GM18861 (cell line): ENCODE results near the gene KRT5.

Experiments used
- ATAC-seq: cut with Tn5 transposase; IDR thresholded peaks from one replicate; pipeline ENCODE4 v1.9.1; 2021; ENCODE audit not compliant: unreplicated experiment

Gene KRT5

DNA sequence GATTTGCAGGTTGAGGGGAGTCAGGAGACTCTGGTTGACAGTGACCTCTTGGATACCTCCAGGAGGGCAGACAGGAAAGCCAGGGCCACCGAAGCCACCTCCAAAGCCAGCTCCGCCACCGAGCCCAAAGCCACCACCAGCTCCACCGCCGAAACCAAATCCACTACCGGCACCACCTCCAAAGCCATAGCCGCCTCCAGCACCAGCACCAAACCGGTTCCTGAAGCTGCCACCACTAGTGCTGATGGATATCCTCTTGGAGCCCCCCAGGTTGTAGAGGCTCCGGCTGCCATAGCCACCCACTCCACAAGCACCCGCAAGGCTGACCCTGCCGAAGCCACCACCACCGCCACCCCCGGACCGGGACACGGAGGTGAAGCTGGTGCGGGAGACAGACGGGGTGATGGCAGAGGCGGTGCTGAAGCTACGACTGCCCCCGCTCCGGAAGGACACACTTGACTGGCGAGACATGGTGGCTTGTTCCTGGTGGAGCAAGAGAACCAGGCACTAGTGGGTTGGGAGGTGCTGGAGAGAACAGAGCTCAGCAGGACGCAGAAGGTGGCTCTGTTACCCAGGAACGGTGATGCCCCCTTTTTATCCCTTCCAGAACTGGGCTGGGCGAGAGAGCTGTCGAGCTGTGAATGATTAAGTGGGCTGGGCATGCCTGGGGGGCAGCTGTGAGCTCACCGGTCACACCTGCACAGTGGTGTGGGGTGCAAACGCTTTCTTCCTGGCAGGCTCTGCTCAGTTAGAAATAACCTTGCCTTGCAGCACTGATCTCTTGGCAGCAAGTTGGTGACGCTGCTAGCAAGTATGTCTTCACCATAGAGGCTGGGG lies at the start of gene KRT5:
Gene KRT5 (minus strand): TSS at position 569 of the 837 bp plus-strand sequence. CDS start 98 bp downstream, at position 471.
- ATAC-seq: no peak

DNA sequence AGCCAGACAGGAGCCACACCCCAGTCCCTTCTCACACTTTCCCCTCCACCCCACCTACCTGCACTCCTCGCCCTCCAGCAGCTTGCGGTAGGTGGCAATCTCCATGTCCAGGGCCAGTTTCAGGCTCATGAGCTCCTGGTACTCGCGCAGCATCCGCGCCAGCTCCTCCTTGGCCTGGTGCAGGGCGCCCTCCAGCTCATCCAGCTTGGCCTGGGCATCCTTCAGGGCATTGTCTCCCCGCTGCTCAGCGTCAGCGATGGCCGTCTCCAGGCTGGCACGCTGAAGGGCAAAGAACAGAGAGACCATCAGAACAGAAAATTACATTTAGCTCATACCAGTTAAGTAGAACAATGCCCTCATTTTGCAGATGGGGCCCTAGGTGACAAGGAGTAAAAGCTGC lies 47.9 kb upstream of the KRT5 start:
- ATAC-seq: no peak

DNA sequence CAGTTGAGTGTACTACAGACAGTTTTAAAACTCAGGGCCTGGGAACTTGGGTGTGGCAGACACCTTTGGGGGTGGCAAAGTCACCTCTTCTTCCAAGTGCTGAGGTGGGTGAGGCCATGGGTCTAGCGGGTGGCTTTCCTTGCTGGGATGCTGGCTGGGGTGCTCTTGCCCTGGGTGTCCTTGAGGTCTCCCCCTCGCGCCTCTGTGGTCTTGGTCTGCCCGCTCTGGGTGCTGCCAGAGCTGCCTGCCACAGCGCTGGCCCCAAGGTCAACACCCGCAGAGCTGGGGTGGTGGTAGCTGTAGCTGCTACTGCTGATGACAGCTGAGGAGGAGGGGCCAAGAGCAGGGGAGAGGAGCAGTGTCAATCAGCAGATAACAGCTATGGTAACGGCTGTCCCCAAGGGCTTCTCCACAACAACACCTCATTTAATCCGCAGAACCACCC lies 46.7 kb upstream of the KRT5 start:
- no peak for ATAC-seq

DNA sequence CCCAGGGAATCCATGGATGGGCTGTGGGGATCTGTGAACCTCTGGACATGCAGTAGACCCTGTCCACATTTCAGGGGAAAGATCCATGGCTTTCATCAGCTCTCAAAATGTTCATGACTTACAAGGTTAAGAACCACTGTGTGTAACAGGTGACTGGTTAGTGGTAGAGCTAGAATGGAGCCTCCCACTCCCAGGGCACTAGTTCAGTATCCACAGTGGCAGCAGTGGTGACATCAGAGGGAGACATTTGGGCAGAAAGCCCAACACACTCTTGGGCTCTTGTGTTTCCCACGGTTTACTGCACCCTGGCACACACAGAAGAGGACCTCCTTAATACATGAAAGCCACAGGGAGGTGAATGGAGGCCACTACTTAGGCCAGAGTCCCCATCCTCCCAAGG lies 44.4 kb upstream of the KRT5 start:
- ATAC-seq: no peak

DNA sequence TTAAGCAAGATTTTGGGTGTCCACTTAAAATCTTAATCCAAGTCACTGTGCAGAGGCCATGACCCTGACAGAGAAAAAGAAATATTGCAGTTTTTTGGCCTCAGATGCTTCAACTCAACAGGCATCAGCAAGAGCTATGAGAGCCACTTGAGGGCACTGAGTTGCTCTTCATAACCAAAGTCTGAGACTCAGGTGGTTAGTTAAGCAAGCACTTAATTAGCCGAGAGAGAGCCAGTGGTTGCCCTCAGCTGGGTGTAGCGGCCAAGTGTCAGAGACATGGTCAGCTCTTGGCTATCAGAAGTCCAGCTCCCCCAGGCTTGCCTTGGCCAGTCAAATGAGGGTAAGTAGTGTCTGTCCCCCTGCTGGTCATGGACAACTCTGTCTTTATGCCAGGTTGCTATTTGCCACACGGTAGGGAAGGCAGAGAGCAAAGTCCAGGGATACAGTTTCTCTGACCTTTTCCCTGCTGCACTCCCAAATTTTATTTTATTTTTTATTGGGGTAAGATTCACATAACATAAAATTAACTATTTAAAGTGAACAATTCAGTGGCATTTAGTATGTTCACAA lies 41.8 kb upstream of the KRT5 start:
- ATAC-seq: no peak

DNA sequence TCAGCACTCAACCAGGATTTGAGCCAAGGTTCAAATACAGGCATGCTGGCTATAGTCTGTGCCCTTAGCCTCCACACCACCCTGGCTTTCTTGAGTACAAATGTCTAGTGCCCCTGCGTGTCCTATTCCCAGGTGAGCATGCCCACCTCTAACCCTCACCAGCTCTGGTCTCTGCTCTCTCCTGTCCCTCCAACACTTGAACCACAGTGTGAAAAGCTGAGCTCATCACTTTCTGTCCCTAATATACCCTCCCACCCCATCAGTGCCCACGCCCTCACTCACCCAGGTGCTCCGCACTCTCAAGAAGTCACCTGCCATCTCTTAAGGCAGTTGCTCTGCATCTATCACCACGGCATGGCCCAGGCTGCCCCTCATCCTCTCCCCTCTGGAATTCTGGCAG lies 39.8 kb upstream of the KRT5 start:
- ATAC-seq: no peak

DNA sequence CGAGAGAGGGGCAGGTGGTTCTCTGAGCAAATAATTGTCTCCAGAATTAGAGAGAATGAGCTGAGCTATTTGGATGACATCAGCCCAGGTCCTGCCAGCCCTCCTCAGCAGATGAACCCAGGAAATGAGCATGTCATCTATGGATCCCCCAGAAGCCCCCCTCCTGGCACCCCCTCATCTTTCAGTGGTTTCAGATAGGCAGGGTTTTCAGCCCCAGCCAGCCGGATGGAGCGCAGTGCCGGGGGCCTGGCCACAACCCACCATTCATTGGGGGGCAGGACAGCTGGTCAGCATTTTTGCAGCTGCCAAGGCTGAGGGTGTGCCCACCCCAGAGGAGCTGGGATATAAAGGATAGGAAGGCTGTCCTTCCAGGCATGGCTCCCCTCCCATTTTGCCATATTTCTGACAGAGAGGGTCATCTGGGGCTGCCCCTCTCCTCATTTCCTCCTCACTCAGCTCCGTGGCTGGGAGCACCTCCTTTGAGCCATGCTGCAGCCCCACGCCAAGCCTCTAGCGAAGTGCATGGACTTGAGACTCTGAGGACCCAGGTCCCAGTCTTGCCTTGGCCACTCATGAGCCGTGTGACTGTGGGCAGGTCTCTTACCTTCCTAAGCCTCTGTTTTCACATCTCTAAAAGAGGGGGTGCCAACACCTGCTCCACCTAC lies 38.7 kb upstream of the KRT5 start:
- no peak for ATAC-seq

DNA sequence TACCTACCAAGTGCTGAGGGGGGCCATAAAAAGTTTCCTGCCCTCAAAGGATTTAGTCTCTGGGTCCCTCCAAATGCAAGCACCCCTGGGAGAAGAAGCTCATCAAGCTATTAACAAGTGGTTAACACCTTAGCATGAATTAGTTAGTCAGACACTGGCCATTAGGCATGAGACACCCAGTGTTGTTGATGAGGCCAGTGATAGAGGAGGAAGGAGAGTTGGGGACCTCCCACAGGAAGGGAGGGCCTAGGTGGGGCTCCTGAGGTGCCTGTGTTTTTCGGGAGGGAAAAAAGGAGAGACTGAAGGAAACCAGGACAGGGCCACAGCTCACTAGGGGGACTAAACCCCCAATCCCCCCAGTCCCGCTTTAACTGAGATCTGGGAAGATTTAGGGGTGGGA lies 37.3 kb upstream of the KRT5 start:
- no peak for ATAC-seq

DNA sequence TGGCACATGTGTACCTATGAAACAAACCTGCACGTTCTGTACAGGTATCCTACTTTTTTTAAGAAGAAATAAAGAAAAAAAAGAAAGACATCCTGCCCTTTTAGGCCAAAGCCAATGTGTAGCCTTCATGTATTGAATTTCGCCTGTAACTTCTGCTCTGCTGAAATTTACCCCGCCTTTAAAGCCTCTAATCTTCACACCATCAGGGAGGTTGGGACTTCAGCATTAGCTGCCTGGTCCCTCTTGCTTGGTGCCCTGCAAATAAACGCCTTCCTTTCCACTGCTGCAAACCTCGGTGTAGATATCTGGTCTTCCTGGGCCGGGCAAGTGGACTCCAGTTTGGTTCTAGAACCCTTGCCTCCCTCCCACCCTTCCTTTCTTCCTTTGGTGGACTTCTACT lies 35.4 kb upstream of the KRT5 start:
- ATAC-seq: no peak

DNA sequence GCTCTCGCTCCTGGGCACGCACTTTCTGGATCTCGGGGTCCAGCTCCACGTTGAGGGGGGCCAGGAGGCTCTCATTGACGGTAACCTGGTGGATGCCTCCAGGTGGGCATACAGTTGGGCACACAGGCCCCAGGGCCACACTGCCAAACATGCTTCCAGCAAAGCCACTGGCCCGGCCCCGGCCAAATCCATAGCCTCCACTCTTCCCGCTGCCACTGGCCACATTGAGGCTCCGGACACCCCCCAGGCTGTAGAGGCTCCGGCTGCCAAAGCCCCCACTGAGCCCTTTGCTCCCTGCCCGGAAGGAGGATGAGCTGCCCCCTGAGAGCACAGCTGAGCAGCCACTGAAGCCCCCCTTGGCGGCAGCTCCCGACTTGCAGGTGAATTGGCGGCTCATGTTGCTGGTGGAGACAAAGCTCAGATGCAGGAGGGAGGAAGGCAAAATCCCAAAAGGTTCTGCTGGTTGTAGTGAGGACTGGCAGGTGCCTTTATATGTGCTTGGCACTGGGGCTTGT lies 32.5 kb upstream of the KRT5 start, which contains the start of gene KRT71:
Gene KRT71 (minus strand): TSS at position 465 of the 515 bp plus-strand sequence. CDS start 68 bp downstream, at position 397.
- ATAC-seq: no peak

DNA sequence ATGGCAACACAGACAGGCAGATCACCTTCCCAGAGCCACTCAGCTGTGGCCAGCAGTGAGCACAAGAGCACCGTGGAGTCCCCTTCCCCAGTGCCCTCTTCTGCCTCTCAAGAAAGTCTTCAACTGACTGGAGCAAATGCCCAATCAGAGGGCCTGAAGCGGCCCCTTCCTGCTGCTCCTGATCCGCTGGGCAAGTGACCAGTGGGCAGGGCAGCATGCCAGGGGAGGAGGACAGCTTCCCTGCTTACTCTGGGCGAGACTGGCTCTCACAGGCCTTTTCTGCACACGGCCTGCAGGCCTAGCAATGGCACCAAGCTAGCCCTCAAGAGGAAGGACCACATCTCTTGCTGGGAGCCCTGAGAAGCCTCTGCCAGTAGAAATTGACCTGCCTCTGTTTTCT lies 31.9 kb upstream of the KRT5 start:
- no peak for ATAC-seq

DNA sequence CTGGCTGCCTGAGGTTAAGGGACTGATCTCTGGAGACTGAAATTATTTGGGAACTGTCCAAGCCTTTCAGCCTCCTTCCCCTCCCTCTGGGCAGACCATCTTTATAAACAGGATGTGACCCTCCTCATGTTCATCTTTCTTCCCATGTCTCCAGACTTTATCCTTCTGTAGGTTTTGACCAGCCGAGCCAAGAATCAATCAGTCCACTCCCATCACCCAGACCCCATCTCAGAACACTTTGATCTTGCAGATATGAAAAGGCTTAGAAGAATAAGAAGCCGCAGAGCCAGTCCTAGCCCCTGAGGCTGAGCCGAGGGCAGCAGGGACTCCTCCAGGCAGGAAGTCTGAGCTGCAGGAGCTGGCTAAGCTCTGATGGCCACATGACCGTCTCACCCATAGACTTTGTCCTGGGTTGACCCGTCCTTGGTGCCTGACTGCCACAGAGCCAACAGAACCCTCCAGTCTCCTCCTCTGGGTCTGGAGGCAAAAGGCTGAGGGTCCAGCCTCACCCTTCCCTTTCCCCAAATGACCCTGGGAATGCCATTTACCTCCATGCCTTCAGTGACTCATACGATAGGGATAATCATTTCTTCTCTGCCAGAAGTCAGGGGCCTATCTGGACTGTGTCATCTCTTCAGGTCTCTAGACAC lies 31.1 kb upstream of the KRT5 start:
- no peak for ATAC-seq

DNA sequence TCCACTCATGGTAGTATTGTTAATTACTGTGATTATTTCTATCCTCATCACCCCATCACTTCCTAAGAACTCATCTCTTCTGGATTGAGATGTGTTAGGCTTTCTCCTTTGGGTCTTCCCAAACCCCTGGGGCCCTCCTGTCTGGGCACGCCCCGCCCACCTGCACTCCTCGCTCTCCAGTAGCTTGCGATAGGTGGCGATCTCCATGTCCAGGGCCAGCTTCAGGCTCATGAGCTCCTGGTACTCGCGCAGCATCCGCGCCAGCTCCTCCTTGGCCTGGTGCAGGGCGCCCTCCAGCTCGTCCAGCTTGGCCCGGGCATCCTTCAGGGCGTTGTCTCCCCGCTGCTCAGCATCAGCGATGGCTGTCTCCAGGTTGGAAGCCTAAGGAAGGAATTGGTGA lies 25.9 kb upstream of the KRT5 start:
- no peak for ATAC-seq

DNA sequence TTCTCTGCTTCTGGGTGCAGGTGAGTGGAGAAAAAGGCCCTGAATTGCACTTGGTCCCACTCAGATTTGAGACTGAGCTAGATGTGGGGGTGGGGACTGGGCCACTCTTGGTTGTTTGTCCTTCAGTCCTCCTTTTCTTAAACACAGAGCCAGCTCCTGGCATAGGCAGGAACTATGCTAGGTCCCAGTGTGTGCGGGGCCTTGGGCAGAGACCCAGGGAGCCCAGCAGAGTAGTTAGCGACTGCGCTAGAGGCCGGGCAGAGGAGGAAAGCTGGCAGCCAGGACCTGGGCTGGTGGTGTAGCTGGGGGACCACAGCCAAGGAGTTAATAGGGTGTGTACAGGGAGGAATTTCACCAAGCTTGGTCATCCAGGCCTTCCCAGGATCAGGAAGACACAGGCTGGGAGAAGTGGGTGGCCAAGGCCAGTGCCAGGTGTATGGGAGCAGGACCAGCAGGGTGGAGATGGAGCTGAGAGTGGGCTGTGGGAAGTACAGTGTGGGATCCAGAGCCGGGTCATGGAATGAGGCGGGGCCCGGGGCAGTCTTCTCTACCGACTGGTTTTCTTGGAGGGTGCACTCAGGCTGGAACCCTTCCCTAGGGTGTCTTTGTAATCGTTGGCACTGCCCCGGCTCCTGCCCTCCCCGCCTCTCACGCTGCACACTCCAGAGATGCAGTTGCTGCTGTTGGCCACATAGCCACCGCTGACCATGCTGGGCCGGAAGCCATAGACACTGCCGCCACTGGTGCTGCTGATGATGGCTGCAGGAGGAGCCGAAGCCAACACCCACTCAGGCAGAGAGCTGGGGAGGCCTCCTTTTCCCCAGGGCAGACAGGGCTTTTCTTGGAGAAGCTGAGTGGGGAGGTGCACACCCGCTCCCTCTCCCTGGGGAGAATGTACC lies 24.0 kb upstream of the KRT5 start:
- no peak for ATAC-seq

DNA sequence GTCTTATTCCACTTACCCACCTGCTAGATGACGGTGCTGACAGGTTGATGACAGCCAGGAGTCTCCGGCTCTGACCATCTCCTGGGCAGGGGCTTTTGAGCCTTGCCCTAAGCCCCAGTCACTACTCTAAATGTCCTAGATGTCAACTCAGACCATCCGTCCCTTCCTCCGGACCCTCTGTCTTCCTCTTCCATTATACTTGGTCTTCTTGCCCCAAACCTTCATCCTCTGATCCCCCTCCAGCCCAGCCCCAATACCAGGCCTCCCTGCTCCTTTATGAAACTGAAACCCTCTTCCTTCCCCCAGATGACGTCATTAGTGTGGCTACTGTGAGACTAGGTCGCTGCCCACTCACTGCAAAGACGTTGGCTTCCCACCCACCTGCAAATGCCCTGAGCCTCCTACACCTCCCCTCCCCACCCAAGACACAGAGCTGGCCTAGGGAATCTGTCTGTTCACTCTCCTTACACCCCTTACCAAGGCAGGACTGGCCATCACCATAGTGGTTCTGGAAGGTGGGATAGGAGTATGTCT lies 22.7 kb upstream of the KRT5 start:
- ATAC-seq: no peak

DNA sequence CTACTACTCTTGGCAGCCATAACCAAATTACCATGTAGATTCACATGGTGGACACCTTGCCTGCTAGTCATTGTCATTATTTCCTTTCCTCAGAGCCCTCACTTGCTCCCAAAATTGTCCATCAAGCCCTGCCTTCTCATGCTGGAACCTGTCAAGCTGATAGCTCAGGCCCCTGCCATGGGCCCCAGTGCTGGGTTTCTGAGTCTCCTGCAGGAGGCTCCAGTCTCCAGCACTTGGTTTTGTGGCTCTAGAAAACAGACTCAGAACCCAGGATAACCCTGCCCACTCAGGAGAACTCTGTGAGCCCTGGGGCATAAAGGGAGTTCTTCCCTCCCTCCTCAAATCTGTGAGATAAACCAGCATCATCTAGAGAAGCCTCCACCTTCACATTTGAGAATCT lies 22.0 kb upstream of the KRT5 start:
- ATAC-seq: no peak

DNA sequence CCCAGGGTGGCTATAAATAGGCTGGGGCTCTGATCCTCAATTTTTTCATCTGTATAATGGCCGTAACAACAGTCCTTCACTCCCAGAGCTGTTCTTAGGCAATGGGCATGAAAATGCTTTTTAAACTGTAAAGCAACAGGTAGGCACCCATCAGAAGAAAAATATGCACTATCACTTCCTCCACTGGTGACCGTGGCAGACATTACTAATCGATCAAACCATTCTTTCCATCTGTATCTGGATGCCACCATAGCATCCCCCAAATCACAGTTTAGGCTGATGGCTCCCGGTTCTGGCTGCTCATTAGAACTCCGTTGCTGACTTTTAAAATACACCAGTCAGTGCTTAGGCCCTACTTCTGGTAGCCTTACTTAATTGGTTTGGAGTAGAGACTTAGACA lies 21.5 kb upstream of the KRT5 start:
- ATAC-seq: no peak

DNA sequence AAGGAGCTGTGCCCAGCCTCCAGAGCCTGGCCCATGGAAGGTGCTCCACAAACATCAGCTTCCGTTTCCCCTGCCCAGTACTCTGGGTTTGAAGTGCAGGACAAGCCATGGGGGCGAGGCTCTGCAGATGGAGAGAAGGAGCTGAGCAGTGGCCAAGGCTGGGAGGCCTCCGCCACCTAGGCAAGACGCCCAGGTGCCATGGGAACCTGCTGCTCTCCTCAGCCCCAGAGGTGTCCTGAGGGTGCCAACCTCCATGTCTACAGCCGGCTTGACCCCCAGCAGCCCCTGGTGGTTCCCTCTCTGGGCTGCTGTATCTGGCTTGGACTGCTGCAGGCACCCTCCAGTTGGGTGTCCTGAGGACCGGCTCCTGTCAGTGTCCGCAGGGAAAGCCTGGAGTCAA lies 20.3 kb upstream of the KRT5 start:
- no peak for ATAC-seq

DNA sequence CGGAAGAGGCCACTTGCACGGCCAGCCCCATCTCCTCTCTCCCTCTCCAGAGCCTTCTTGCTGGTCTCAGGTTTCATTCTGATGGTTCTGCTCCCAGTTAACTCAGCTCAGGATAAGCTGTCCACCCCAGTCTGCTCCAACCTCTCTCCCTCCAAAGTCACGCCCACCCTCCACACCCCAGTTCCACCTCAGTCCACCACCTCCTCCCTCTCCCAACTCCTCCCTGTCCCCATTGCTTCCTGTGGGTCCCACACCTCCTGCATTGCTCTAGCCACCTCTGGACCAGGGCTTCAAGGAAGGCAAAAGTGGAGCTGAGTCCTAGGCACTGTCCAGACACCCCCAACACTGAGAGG lies 19.6 kb upstream of the KRT5 start:
- ATAC-seq: no peak
